CD14-positive monocyte (primary cell): ENCODE data around the gene LRRC10. TPM values are rescaled to one million over a fixed set of nuclear protein-coding genes. Genes with fewer than 3 reads are reported as not detected.

ENCODE experiments used
- DNase-seq, 3 donors: peaks; one replicate each; pipeline ENCODE4 v3.0.0-alpha.2; 2011 to 2022
- H2AFZ ChIP-seq: 2 replicates; pipeline ENCODE4 v1.6.0; 2012; ENCODE audit warnings: mild to moderate bottlenecking, low read depth, low read length, inconsistent platforms; ENCODE audit not compliant: insufficient read depth, poor library complexity, severe bottlenecking
- H3K27ac ChIP-seq, 2 donors: 1 replicate in 1 of 2; 2 replicates in 1 of 2; pipeline ENCODE4 v1.5.1; 2012 to 2013; ENCODE audit warnings: low read length in 2 of 2, control low read depth in 1 of 2, inconsistent platforms in 1 of 2, low read depth in 1 of 2, mild to moderate bottlenecking in 1 of 2
- H3K27me3 ChIP-seq, 2 donors: one replicate each; pipeline versions ENCODE4 v1.6.0 to v1.6.1; 2011 to 2013; ENCODE audit warnings: low read length in 2 of 2; ENCODE audit not compliant: control insufficient read depth in 2 of 2, insufficient read depth in 2 of 2
- H3K36me3 ChIP-seq, 2 donors: replicated peaks in 1 of 2; 1 replicate in 1 of 2; 2 replicates in 1 of 2; pipeline versions ENCODE4 v1.5.1 to v1.6.1; 2012 to 2013; ENCODE audit warnings: low read length in 2 of 2, control low read depth in 1 of 2, inconsistent platforms in 1 of 2, mild to moderate bottlenecking in 1 of 2; ENCODE audit not compliant: insufficient read depth in 2 of 2, control insufficient read depth in 1 of 2
- H3K4me1 ChIP-seq, 2 donors: 1 replicate in 1 of 2; 2 replicates in 1 of 2; pipeline versions ENCODE4 v1.5.1 to v1.6.1; 2012 to 2013; ENCODE audit warnings: low read length in 2 of 2, control low read depth in 1 of 2, inconsistent platforms in 1 of 2, mild to moderate bottlenecking in 1 of 2, moderate library complexity in 1 of 2; ENCODE audit not compliant: insufficient read depth in 2 of 2, control insufficient read depth in 1 of 2
- H3K4me2 ChIP-seq: replicated peaks from 2 replicates; pipeline ENCODE3; 2012; ENCODE audit warnings: low read length, moderate library complexity, mild to moderate bottlenecking; ENCODE audit not compliant: poor library complexity, severe bottlenecking; ENCODE audit errors: extremely low read depth
- H3K4me3 ChIP-seq, 3 experiments: fragments of 200-600 bp in 1 of 3; sonication (generic) in 1 of 3; replicated peaks in 1 of 3; 1 replicate in 2 of 3; 2 replicates in 1 of 3; pipeline ENCODE4 v1.5.1; 2011 to 2013; ENCODE audit warnings: low read length in 3 of 3, mild to moderate bottlenecking in 3 of 3, control low read depth in 2 of 3, low read depth in 2 of 3, inconsistent platforms in 1 of 3, moderate library complexity in 1 of 3
- H3K79me2 ChIP-seq: 2 replicates; pipeline ENCODE4 v1.6.0; 2012; ENCODE audit warnings: mild to moderate bottlenecking, control low read depth, inconsistent platforms, low read length, moderate library complexity; ENCODE audit not compliant: insufficient read depth
- H3K9ac ChIP-seq: 2 replicates; pipeline ENCODE4 v1.6.0; 2017; ENCODE audit warnings: low read length, mild to moderate bottlenecking; ENCODE audit not compliant: insufficient read depth, poor library complexity, severe bottlenecking
- H3K9me3 ChIP-seq, 2 donors: replicated peaks in 1 of 2; 1 replicate in 1 of 2; 2 replicates in 1 of 2; pipeline versions ENCODE4 v1.5.1 to v1.6.1; 2012 to 2013; ENCODE audit warnings: low read length in 2 of 2, control low read depth in 1 of 2; ENCODE audit not compliant: control insufficient read depth in 1 of 2, insufficient read depth in 1 of 2
- H4K20me1 ChIP-seq: 2 replicates; pipeline ENCODE4 v1.6.0; 2012; ENCODE audit warnings: mild to moderate bottlenecking, low read length, control low read depth, moderate library complexity; ENCODE audit not compliant: insufficient read depth
- H3K27ac Mint-ChIP-seq, 7 donors: one replicate each; pipeline ENCODE4 v1.8.0; 2020; ENCODE audit warnings: mild to moderate bottlenecking in 7 of 7, mixed read lengths in 7 of 7, moderate library complexity in 6 of 7, inconsistent platforms in 2 of 7
- H3K27me3 Mint-ChIP-seq, 3 donors: one replicate each; pipeline ENCODE4 v1.8.0; 2021 to 2022; ENCODE audit warnings: low read depth in 3 of 3, mild to moderate bottlenecking in 3 of 3, mixed read lengths in 3 of 3, moderate library complexity in 3 of 3, inconsistent platforms in 1 of 3
- H3K36me3 Mint-ChIP-seq, 2 donors: one replicate each; pipeline ENCODE4 v1.8.0; 2020; ENCODE audit warnings: mixed read lengths in 2 of 2, inconsistent platforms in 1 of 2, mild to moderate bottlenecking in 1 of 2
- H3K4me1 Mint-ChIP-seq: one replicate; pipeline ENCODE4 v1.8.0; 2020; ENCODE audit warnings: mild to moderate bottlenecking, mixed read lengths
- H3K4me3 Mint-ChIP-seq, 2 donors: one replicate each; pipeline ENCODE4 v1.8.0; 2020; ENCODE audit warnings: mild to moderate bottlenecking in 2 of 2, mixed read lengths in 2 of 2, moderate library complexity in 1 of 2
- H3K9me3 Mint-ChIP-seq, 7 donors: one replicate each; pipeline ENCODE4 v1.8.0; 2020 to 2022; ENCODE audit warnings: mixed read lengths in 7 of 7, mild to moderate bottlenecking in 6 of 7, moderate library complexity in 6 of 7, inconsistent platforms in 2 of 7
- CTCF ChIP-seq: fragments of 200-600 bp; IDR thresholded peaks from one replicate; pipeline ENCODE4 v1.8.0; 2022; ENCODE audit warnings: antibody characterized with exemption, mild to moderate bottlenecking
- WGBS: methylation state at CpG from one replicate; pipeline ENCODE4 v1.1.5; 2013; ENCODE audit warnings: missing lambda C conversion rate; ENCODE audit not compliant: insufficient coverage; 5-methylcytosine and 5-hydroxymethylcytosine counted together
- intact Hi-C, 2 donors: fragments of 100-400 bp; cut with micrococcal nuclease; formaldehyde crosslinking; loops; one replicate each; pipeline versions ENCODE4 v1.15.0 to v1.15.1; 2023
- polyA plus RNA-seq, 3 donors: library from polyadenylated mRNA; depleted of rRNA in 1 of 3; unstranded in 2 of 3; stranded (reverse) in 1 of 3; fragments of 300-500 nt in 2 of 3; fragments of >200 nt in 1 of 3; fragmentation: Illumina TruSeq in 2 of 3; gene quantifications; 1 replicate in 2 of 3; 2 replicates in 1 of 3; pipeline ENCODE4 v1.2.3, GENCODE V29; 2012 to 2021

LRRC10 gene
- polyA plus RNA-seq, 3 donors = not detected

DNA sequence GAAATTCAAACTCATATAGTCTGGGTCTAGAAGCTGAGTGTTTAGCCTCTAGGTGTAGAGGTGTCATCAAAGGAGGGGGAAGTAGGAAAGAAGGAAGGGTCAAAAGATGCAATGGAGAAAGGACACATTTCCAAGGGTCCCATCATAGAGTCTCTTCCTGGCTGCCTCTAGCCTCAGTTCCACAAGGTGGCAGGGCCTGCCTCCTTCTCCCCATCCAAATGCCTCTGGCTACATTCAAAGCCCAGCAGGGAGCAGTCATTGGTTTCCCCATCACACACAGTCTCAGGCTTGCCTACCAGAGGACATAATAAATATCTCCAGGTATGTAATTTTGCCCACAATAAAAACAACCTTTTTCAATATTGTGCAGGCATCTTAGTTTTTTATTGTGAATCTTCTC, 27.5 kb downstream of the LRRC10 start:
- DNase-seq = no peak
- H3K27ac Mint-ChIP-seq = peak overlapping the region in 1 of 7 donors; percentile 20
- no peak overlapping the region for H3K4me3 ChIP-seq
- peaks cover 12 to 13% of the 10 kb centered on the region in 2 donors for H3K36me3 ChIP-seq
- H3K4me3 Mint-ChIP-seq = no peak overlapping the region
- H3K27me3 Mint-ChIP-seq = no peaks in the 10 kb centered on the region
- H3K27me3 ChIP-seq = no peaks in the 10 kb centered on the region
- intact Hi-C loops = loop anchor here in 1 of 2 donors (5.0 kb wide), 1 partner anchor 221 kb away; no protein-coding TSS in a partner anchor
- peaks cover 24% of the 10 kb centered on the region for H3K79me2 ChIP-seq
- no peaks in the 10 kb centered on the region for H3K9me3 Mint-ChIP-seq
- peak overlapping the region; percentile 15 for H2AFZ ChIP-seq
- no peak for TF ChIP-seq CTCF
- H3K4me1 ChIP-seq = peaks cover 9 to 13% of the 10 kb centered on the region in 2 donors
- no peaks in the 10 kb centered on the region for H3K9me3 ChIP-seq
- H3K4me1 Mint-ChIP-seq = peaks cover 12% of the 10 kb centered on the region
- no peak overlapping the region for H3K9ac ChIP-seq
- peaks cover 7 to 8% of the 10 kb centered on the region in 2 donors for H3K36me3 Mint-ChIP-seq
- no peak overlapping the region for H3K4me2 ChIP-seq
- H4K20me1 ChIP-seq = no peaks in the 10 kb centered on the region
- H3K27ac ChIP-seq = no peak overlapping the region

GRCh38 chr12:69580074-69580473, 30.6 kb downstream of the LRRC10 start:
- Mint-ChIP-seq H3K9me3 (no peaks in the 10 kb centered on the region), H3K36me3 (peaks cover 10 to 13% of the 10 kb centered on the region in 2 donors), H3K4me3 (no peak overlapping the region), H3K4me1 (peaks cover 7% of the 10 kb centered on the region), H3K27me3 (no peaks in the 10 kb centered on the region), H3K27ac (peak overlapping the region in 1 of 7 donors; percentile 12)
- Histone ChIP-seq H3K36me3 (peaks cover 10 to 11% of the 10 kb centered on the region in 2 donors), H3K9me3 (no peaks in the 10 kb centered on the region), H2AFZ (no peak overlapping the region), H3K4me3 (no peak overlapping the region), H3K79me2 (no peaks in the 10 kb centered on the region), H3K27ac (no peak overlapping the region), H3K4me1 (peaks cover 4 to 5% of the 10 kb centered on the region in 2 donors), H4K20me1 (no peaks in the 10 kb centered on the region), H3K4me2 (no peak overlapping the region), H3K9ac (no peak overlapping the region), H3K27me3 (no peaks in the 10 kb centered on the region)
- 80% methylated on average over 1 of the region's 1 CpG for WGBS
- DNase-seq = no peak
- TF ChIP-seq CTCF = no peak
- intact Hi-C loops = loop anchor here in 1 of 2 donors (5.0 kb wide), 1 partner anchor 218 kb away; no protein-coding TSS in a partner anchor
